CD4-positive, alpha-beta T cell treated with Interleukin-17A for 1 hour (primary cell): ENCODE data around the gene CLDN19.
A peak's percentile ranks its signal among the peaks of the same experiment; 100 is the strongest.
"Not testable (repeated sequence)": the region's sequence is repeated elsewhere in the genome, so short reads cannot be mapped to it uniquely, and the experiment has no call there.

ENCODE experiments used
- DNase-seq: peaks from one replicate; pipeline ENCODE4 v3.0.0-alpha.2; 2020

CLDN19 gene

GRCh38 chr1:42758641-42759040 lies 18.6 kb upstream of the CLDN19 start:
- no peak for DNase-seq

GRCh38 chr1:42757892-42758275 lies 17.8 kb upstream of the CLDN19 start:
- DNase-seq = no peak

- DNase-seq = peak; percentile 46
Measured at GRCh38 chr1:42756956-42757891, 17.2 kb upstream of the CLDN19 start.

- no peak for DNase-seq
Measured at GRCh38 chr1:42753070-42753469, 13.0 kb upstream of the CLDN19 start.

GRCh38 chr1:42752284-42752683 lies 12.2 kb upstream of the CLDN19 start:
- no peak for DNase-seq

GRCh38 chr1:42751511-42752070 lies 11.6 kb upstream of the CLDN19 start:
- DNase-seq = not testable (repeated sequence)

GRCh38 chr1:42750041-42750440 lies 10.0 kb upstream of the CLDN19 start:
- DNase-seq = no peak

GRCh38 chr1:42748461-42749410 lies 8.7 kb upstream of the CLDN19 start:
- no peak for DNase-seq

GRCh38 chr1:42748021-42748420 lies 8.0 kb upstream of the CLDN19 start:
- no peak for DNase-seq

- peak; percentile 48 for DNase-seq
Measured at GRCh38 chr1:42747125-42747524, 7.1 kb upstream of the CLDN19 start.

- DNase-seq = no peak
Measured at GRCh38 chr1:42746436-42747105, 6.5 kb upstream of the CLDN19 start.

- no peak for DNase-seq
Measured at GRCh38 chr1:42745851-42746250, 5.8 kb upstream of the CLDN19 start.

GRCh38 chr1:42744148-42744413 lies 4.0 kb upstream of the CLDN19 start:
- no peak for DNase-seq

GRCh38 chr1:42743317-42744147 lies 3.5 kb upstream of the CLDN19 start:
- no peak for DNase-seq

- DNase-seq = no peak
Measured at GRCh38 chr1:42742617-42743316, 2.7 kb upstream of the CLDN19 start.

GRCh38 chr1:42742141-42742540 lies 2.1 kb upstream of the CLDN19 start:
- no peak for DNase-seq

GRCh38 chr1:42741706-42742105 lies 1.7 kb upstream of the CLDN19 start:
- no peak for DNase-seq

- no peak for DNase-seq
Measured at GRCh38 chr1:42740851-42741580, 980 bp upstream of the CLDN19 start.

- DNase-seq = no peak
Measured at GRCh38 chr1:42738678-42739226, 1.3 kb downstream of the CLDN19 start.

- no peak for DNase-seq
Measured at GRCh38 chr1:42737986-42738677, 1.9 kb downstream of the CLDN19 start.
